GM18519 (cell line): ENCODE measurements around the gene FRAT1.
"Not testable (repeated sequence)": the region's sequence is repeated elsewhere in the genome, so short reads cannot be mapped to it uniquely, and the experiment has no call there.

Source experiments
- ATAC-seq: cut with Tn5 transposase; IDR thresholded peaks from one replicate; pipeline ENCODE4 v1.9.1; 2021; ENCODE audit warnings: mild to moderate bottlenecking, moderate library complexity; ENCODE audit not compliant: unreplicated experiment, low FRiP score

FRAT1 gene, protein sequence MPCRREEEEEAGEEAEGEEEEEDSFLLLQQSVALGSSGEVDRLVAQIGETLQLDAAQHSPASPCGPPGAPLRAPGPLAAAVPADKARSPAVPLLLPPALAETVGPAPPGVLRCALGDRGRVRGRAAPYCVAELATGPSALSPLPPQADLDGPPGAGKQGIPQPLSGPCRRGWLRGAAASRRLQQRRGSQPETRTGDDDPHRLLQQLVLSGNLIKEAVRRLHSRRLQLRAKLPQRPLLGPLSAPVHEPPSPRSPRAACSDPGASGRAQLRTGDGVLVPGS

DNA sequence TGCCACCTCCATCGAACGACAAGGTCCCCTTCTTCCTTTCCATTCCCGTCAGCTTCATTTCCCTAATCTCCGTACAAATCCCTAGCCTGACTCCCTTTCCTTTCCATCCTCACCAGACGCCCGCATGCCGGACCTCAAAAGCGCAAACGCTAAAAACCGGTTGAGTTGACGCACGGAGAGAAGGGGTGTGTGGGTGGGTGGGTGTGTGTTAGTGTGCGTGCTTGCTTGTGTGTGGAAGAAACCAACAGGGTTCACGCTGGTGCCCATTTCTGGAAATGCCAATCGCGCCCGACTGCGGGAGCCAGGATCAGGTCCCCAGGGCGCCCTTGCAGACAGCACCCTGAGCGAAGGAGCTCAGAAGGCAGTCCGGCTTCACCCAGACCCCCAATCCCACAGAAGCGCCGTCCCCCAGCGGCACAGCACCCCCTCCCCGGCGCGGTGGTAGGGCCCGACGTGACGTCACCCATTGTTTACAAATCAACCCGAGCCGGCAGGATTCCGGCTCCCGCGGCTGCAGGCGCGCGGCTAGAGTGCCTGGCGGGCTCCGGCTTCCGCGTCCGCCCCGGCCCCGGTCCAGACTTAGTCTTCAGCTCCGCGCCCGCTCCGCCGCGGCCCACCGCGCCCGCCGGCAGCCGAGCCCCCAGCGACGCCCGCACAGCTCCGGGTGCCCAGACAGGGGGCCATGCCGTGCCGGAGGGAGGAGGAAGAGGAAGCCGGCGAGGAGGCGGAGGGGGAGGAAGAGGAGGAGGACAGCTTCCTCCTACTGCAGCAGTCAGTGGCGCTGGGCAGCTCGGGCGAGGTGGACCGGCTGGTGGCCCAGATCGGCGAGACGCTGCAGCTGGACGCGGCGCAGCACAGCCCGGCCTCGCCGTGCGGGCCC, at the start of gene FRAT1:
FRAT1 (plus strand) TSS at position 500 of the 880 bp plus-strand sequence; CDS start at position 683, 183 bp downstream.
- peak; percentile 52 for ATAC-seq

- no peak for ATAC-seq
Observed at GRCh38 chr10:97270523-97271154, 48.4 kb upstream of the FRAT1 start.

GRCh38 chr10:97273700-97274099, 45.4 kb upstream of the FRAT1 start:
- no peak for ATAC-seq

DNA sequence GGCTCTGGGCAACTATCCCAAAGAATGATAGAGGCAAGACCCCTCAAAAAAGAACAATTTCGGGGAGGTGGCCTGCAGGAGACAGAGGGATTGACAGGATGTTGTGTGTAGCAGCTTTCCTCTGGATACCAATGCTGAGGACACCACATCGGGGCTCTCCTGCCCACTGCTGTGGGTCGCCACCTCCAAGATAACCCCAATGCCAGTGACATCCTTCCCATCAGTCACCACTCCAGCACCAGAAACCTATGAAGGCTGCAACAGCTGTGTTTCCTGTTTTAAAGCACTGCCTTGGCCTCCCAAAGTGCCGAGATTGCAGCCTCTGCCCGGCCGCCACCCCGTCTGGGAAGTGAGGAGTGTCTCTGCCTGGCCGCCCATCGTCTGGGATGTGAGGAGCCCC, 44.2 kb upstream of the FRAT1 start:
- ATAC-seq, result no peak

DNA sequence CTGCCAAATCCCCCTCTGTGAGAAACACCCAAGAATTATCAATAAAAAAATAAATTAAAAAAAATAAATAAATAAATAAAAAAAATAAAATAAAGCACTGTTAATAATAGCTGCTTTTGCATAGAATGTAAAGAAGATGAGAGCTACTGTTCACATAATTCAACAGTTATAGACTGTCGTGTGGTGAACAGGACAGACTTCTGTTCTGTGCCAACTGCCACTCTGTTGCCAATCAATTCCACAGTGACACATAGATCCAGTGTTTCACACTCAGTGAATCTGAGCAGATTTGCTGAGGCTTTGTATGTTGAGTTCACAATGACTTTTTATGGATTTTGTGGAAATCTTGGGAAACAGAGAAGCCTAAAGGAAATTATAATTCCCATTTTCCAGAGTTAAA, 41.5 kb upstream of the FRAT1 start:
- ATAC-seq, result no peak

DNA sequence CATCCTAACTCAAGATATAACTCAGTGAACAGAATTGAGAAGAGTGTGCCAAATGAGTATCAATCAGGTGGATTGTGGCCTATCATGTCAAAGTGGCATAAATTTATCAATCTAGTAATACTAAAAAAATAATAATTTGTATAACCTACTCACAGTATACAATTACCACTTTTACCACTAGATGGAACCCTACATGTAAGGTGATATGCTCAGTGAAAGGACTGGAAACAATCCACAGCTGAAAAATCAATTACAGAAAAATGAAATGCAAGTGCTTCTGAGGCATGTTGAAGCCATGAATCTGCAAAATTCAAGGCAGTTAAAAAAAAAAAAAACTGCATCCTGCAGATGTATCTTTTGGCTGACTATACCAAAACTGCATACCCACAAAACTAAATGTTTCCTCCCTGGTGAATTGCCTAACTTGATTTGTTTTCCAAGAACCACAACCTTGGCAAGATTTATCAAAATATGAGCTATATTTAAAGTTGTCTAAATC, 40.5 kb upstream of the FRAT1 start:
- no peak for ATAC-seq

DNA sequence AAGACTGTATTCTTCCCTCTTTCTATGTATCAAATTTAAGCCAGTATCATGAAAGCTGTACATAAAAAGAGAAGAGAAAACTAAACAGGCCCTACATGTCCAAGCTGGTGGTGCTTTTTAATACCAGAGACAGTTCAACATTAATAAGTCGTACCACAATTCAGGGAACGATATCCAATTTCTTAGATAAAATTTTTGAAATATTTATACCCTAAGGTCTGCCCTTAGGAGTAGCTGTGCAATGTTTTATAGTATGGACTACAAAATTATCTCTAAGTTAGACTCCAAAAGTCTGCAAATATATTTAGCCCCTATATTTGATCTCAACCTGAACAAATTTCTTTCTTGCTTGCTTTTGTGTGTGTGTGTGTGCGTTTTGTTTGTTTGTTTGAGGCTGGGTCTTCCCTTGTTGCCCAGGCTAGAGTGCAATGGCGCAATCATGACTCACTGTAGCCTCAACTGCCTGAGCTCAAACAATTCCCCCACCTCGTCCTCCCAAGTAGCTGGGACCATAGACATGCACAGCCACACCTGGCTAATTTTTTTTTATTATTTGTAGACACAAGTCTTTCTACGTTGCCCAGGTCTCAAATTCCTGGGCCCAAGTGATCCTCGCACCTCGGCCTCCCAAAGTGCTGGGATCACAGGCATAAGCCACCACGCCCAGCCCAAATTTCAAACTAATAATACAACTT, 39.8 kb upstream of the FRAT1 start:
- ATAC-seq, result no peak

DNA sequence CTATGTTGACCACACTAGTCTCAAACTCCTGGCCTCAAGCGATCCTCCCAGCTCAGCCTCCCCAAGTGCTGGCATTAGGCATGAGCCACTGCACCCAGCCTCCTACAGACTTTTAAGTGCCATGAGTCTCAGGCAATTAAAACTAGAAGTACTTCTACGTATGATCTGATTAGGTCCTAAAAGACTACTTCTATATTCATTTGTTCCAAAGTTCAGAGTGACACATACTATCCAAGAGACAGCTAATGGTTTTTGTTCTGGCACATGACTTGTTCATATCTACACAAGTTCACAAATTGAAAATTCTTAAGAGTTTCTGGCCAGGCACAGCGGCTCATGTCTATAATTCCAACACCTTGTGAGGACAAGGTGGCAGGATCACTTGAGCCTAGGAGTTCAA, 38.3 kb upstream of the FRAT1 start:
- ATAC-seq, result no peak

GRCh38 chr10:97290076-97290475, 29.0 kb upstream of the FRAT1 start:
- not testable (repeated sequence) for ATAC-seq

DNA sequence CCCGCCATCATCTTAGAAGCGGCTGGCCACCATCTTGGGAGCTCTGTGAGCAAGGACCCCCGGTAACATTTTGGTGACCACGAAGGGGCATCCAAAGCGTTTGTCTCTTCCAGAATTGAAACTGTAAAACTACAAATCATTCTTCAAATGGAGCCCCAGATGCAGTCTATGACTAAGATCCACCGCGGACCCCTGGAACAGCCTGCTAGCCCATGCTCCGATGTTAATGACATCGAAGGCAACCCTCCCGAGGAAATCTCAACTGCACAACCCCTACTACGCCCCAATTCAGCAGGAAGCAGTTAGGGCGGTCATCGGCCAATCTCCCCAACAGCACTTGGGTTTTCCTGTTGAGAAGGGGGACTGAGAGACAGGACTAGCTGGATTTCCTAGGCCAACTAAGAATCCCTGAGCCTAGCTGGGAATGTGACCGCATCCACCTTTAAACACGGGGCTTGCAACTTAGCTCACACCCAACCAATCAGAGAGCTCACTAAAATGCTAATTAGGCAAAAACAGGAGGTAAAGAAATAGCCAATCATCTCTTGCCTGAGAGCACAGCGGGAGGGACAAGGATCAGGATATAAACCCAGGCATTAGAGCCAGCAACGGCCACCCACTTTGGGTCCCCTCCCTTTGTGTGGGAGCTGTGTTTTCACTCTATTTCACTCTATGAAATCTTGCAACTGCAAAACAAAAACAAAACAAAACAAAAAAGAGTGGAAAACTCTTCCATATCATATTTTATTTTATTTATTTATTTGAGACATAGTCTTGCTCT, 28.3 kb upstream of the FRAT1 start:
- ATAC-seq, result not testable (repeated sequence)

- no peak for ATAC-seq
Observed at GRCh38 chr10:97291357-97292096, 27.5 kb upstream of the FRAT1 start.

- peak; percentile 96 for ATAC-seq
Observed at GRCh38 chr10:97292097-97292861, 26.8 kb upstream of the FRAT1 start, which contains the start of gene ARHGAP19. Gene ARHGAP19 (minus strand): TSS chr10:97292637. CDS start chr10:97292627, 10 bp downstream.

- ATAC-seq, result no peak
Observed at GRCh38 chr10:97292862-97293198, 26.2 kb upstream of the FRAT1 start.

DNA sequence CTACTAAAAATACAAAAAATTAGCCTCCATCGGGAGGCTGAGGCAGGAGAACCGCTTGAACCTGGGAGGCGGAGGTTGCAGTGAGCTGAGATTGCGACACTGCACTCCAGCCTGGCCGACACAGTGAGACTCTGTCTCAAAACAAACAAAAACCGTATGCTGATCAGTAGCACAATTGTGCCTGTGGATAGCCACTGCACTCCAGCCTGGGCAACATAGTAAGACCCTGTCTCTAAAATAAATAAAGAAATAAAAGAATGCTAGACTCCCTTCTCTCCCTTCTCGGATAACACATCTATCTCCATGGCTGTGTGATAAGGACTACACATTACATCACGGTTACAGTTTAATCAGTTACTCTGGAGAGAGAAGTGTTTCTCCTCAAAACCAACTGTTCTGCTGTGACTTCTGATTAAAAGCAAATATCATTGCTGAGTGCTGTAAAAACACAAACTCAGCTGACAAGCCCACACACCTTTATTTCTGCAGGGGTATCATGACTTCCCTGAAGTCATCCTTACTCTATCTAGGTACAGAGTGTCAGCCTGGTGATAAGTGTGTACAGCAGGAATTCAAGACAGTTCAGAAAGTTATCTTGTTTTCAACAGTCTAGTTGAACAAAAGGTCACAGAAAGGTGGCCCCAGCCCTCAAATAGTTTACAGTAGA, 21.4 kb upstream of the FRAT1 start:
- no peak for ATAC-seq

GRCh38 chr10:97298223-97298571, 20.9 kb upstream of the FRAT1 start:
- ATAC-seq, result no peak

- ATAC-seq, result no peak
Observed at GRCh38 chr10:97300980-97301379, 18.1 kb upstream of the FRAT1 start.

DNA sequence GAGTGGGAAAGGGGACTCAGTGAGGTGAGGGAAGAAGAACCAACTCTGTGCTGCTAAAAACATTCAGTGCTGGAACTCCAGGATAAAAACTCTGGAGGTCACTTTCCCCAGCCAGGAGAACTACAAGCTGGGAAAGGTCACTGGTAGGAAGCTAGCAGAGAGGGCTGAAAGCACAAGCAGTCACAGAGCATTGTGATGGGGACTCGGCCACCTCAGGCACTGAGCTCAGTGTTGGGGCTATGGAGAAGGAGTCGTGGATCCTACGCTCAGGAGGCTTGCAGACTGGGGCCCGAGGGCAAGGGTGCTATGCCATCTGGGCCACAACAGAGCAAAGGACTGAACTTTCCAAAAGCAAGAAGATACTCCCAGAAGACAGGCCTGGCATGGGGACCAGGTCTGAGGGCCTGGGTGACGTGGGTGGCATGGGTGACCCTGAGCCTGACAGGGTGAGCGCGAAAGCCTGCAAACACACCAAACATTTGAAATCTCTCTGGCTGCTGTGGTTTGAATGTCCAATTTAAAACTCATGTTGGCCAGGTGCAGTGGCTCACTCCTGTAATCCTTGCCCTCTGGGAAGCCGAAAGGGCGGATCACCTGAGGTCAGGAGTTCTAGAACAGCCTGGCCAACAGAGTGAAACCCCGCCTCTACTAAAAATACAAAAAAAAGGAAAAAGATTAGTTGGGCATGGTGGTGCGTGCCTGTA, 16.8 kb upstream of the FRAT1 start:
- no peak for ATAC-seq
